HG03439 (cell line): Measurements from ENCODE around the gene C1orf105.

Experiments
- ATAC-seq: cut with Tn5 transposase; IDR thresholded peaks from one replicate; pipeline ENCODE4 v1.9.1; 2021; ENCODE audit warnings: mild to moderate bottlenecking, moderate library complexity; ENCODE audit not compliant: unreplicated experiment

Gene C1orf105

DNA sequence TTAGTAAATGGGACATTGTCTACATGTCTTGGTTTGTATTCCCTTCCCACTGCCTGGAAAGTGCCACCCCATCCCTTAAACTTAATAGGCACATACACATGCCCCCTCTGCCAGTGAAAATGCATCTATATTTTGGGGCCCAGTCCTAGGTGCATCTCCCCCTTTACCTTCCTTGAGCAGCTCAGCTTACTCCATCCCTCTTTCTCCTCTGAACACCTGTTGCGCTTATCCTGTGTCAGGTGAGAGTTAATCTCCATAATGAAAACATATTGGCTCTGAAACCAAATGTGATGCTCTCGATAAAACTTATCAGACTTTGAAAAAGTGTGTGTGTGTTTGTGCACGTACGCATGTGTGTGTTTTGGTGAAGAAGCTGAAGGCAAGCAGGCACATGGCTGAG, 97.1 kb downstream of the C1orf105 start:
- no peak for ATAC-seq
